MM.1S (cell line): Measurements from ENCODE around the gene OR13C9.

Experiments
- EZH2 ChIP-seq: fragments of 300-600 bp; sonication (generic); optimal IDR thresholded peaks from 2 replicates; pipeline ENCODE3; 2017; ENCODE audit warnings: low read depth, mild to moderate bottlenecking, antibody characterized with exemption, low read length, mixed read lengths
- EZH2phosphoT487 ChIP-seq: fragments of 300-600 bp; sonication (generic); IDR thresholded peaks from 2 replicates; pipeline ENCODE4 v1.6.1; 2018; ENCODE audit warnings: antibody characterized with exemption, low read length
- TF ChIP-seq, protein P1 (sequence below): fragments of 300-600 bp; sonication (generic); IDR thresholded peaks from 2 replicates; pipeline ENCODE4 v1.5.1; 2016; ENCODE audit warnings: antibody characterized with exemption, low read length, mixed read lengths

- TF ChIP-seq, protein P1, sequence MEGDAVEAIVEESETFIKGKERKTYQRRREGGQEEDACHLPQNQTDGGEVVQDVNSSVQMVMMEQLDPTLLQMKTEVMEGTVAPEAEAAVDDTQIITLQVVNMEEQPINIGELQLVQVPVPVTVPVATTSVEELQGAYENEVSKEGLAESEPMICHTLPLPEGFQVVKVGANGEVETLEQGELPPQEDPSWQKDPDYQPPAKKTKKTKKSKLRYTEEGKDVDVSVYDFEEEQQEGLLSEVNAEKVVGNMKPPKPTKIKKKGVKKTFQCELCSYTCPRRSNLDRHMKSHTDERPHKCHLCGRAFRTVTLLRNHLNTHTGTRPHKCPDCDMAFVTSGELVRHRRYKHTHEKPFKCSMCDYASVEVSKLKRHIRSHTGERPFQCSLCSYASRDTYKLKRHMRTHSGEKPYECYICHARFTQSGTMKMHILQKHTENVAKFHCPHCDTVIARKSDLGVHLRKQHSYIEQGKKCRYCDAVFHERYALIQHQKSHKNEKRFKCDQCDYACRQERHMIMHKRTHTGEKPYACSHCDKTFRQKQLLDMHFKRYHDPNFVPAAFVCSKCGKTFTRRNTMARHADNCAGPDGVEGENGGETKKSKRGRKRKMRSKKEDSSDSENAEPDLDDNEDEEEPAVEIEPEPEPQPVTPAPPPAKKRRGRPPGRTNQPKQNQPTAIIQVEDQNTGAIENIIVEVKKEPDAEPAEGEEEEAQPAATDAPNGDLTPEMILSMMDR, result no peak
- TF ChIP-seq EZH2phosphoT487, result no peak
- TF ChIP-seq EZH2, result no peak
Observed at GRCh38 chr9:104658496-104659195, 40.6 kb upstream of the OR13C9 start.
